ENCODE data around the gene CACNA1H.
"Not testable (repeated sequence)": the region's sequence is repeated elsewhere in the genome, so short reads cannot be mapped to it uniquely, and the experiment has no call there.

CACNA1H gene

DNA sequence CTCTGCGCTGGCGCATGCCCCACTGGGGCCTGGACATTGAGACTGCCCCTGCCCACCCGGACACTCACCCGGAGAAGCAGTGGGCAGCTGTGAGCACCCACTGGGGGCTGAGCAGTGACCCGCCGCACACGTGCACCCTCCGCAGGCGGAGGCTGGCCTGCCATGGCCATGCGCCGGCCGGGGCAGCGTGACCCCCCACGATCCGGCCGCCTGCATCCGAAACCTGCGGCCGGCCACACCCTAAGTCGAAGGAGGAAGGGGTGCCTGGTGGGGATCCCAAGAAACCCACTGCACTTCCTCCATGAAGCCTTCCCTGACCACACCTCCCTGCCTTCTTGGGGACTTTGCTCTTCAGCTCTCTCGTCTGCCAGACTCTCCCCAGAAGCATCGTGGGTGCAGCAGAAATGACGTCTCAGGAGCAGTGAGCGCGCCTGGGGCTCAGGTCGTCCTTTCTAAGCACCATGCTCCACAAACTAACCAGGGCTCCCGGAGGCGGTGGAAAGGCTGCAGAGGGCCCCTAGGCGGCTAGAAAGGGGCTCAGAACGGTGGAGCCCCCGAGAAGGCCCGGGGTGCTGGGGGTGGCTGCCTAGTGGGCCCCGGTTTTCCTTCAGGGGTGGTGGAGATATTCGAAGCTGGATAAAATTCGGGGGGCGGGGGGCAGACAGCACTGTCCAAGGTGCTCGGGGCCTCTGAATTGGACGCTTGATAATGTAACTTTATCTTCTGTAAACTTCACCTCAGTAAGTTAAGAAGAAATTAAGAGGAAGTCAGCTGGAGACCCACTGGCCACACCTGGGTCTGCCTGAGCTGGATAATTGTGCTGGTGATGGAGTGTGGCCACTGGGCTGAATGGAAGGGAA, 70.7 kb downstream of the CACNA1H start:
- no peaks in the 10 kb centered on the region for H3K27me3 ChIP-seq (replicated peaks; ENCODE audit: control insufficient read depth, insufficient read depth, low read length)
- TF ChIP-seq, protein P1, sequence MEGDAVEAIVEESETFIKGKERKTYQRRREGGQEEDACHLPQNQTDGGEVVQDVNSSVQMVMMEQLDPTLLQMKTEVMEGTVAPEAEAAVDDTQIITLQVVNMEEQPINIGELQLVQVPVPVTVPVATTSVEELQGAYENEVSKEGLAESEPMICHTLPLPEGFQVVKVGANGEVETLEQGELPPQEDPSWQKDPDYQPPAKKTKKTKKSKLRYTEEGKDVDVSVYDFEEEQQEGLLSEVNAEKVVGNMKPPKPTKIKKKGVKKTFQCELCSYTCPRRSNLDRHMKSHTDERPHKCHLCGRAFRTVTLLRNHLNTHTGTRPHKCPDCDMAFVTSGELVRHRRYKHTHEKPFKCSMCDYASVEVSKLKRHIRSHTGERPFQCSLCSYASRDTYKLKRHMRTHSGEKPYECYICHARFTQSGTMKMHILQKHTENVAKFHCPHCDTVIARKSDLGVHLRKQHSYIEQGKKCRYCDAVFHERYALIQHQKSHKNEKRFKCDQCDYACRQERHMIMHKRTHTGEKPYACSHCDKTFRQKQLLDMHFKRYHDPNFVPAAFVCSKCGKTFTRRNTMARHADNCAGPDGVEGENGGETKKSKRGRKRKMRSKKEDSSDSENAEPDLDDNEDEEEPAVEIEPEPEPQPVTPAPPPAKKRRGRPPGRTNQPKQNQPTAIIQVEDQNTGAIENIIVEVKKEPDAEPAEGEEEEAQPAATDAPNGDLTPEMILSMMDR (IDR thresholded peaks at IDR 0.05; ENCODE audit: insufficient read depth, low read length, poor library complexity, severe bottlenecking) = no peak
- DNase-seq (ENCODE audit: extremely low read depth, insufficient read length) = no peak

DNA sequence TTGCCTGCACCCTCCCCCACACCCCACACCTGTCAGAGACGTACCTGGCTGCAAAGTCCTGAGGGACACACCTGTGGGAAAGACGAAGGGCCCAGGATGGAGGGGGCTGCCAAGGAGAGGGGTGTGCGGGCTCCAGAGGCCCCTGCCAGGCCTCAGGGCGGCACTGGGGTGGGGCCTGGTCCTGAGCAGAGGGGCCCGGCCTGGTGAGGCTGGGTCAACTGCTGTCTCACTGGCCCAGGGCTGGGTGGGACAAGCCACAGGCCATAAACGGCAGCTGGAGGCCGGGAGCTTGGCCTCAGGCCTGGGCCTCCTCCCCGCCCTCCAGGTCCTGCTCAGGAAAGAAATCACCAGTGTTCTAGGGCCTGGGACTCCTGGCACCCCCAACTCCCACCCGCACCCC, 71.7 kb downstream of the CACNA1H start:
- H3K4me3 ChIP-seq (replicated peaks; ENCODE audit: low read depth, low read length) = no peak overlapping the region
- no peaks in the 10 kb centered on the region for H3K27me3 ChIP-seq (replicated peaks; ENCODE audit: control insufficient read depth, insufficient read depth, low read length)
- no peak for DNase-seq (ENCODE audit: extremely low read depth, insufficient read length)
- TF ChIP-seq, protein P1 (IDR thresholded peaks at IDR 0.05; ENCODE audit: insufficient read depth, low read length, poor library complexity, severe bottlenecking) = no peak
- no peaks in the 10 kb centered on the region for H3K36me3 ChIP-seq (ENCODE audit: control insufficient read depth, insufficient read depth, low read length)

More for the DNA sequence above, 70.7 kb downstream of the CACNA1H start:
- Histone ChIP-seq H3K36me3 (ENCODE audit: control insufficient read depth, insufficient read depth, low read length) (no peaks in the 10 kb centered on the region), H3K4me3 (replicated peaks; ENCODE audit: low read depth, low read length) (no peak overlapping the region)

DNA sequence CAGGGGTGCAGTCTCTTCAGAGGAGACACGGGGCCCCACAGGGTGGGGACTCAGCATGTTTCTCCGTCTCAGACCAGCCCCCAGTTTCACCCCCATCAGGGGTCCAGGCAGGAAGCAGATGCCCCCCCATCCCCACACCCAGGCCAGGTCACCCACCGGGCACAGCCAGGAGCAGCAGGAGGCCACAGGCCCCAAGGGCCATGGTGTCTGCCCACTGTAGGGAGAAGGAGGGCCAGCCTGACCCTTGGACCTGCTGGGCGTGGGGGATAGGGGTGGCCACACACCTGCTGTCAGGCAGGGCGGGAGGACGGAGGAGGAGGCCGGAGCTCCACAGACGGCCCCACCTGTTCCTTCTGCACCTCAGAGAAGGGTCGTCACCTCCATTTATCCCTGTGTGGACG, 72.1 kb downstream of the CACNA1H start, which contains the start of gene TPSG1:
TPSG1 (minus strand) TSS at position 218 of the 401 bp plus-strand sequence; CDS start at position 202, 16 bp downstream.
- no peaks in the 10 kb centered on the region for H3K36me3 ChIP-seq (ENCODE audit: control insufficient read depth, insufficient read depth, low read length)
- DNase-seq (ENCODE audit: extremely low read depth, insufficient read length) = no peak
- H3K4me3 ChIP-seq (replicated peaks; ENCODE audit: low read depth, low read length) = no peak within 1 kb of the TSS
- TF ChIP-seq, protein P1 (IDR thresholded peaks at IDR 0.05; ENCODE audit: insufficient read depth, low read length, poor library complexity, severe bottlenecking) = no peak
- no peaks in the 10 kb centered on the region for H3K27me3 ChIP-seq (replicated peaks; ENCODE audit: control insufficient read depth, insufficient read depth, low read length)

DNA sequence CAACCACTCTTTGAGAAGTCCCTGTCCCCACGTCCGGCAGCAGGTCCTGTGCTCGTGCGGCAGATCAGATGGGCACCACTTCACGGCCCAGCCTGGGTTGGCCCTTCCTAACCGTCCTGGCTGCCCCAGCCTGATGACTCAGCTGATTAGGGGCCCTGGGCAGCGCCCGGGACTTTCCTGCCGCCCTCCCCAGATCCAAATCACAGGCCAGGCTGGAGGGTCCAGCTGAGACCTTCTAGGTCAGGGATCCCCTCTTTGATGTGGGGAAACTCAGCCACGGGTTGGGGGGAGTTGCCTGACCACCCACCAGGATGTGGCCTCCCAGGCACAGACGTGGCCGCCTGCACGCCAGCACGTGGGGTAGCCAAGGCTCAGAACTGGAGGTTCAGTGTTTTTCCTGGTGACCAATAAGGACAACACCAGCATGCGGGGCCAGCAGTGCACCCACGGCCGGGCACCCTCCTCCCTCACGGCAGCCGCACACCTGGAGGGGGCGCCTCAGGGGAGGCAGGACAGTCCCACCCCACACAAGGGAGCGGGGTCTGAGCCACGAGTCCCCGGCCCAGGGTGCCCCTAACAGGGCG, 72.9 kb downstream of the CACNA1H start:
- not testable (repeated sequence) for DNase-seq (ENCODE audit: extremely low read depth, insufficient read length); H3K4me3 ChIP-seq (replicated peaks; ENCODE audit: low read depth, low read length); H3K27me3 ChIP-seq (replicated peaks; ENCODE audit: control insufficient read depth, insufficient read depth, low read length); H3K36me3 ChIP-seq (ENCODE audit: control insufficient read depth, insufficient read depth, low read length)

DNA sequence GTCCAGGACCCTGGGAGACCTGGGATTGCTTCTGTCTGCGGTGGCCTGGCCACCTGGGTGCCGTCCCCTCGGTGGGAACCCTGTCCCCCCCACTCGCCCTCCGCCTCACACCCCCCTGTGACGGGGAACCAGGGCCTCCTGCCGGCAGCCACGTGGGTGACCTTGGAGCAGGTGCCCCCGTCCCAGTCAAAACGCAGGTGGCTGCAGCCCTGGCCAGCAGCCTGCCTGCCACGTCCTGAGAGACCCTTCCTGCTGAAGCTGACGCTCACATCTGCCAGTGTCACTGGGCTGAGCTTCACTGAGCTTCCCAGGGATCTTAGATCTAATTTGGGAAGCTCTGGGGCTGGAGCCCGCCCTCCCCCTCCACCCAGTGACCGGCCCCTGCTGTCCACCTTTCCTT, 73.8 kb downstream of the CACNA1H start:
- not testable (repeated sequence) for H3K27me3 ChIP-seq (replicated peaks; ENCODE audit: control insufficient read depth, insufficient read depth, low read length); H3K4me3 ChIP-seq (replicated peaks; ENCODE audit: low read depth, low read length); H3K36me3 ChIP-seq (ENCODE audit: control insufficient read depth, insufficient read depth, low read length); DNase-seq (ENCODE audit: extremely low read depth, insufficient read length)

DNA sequence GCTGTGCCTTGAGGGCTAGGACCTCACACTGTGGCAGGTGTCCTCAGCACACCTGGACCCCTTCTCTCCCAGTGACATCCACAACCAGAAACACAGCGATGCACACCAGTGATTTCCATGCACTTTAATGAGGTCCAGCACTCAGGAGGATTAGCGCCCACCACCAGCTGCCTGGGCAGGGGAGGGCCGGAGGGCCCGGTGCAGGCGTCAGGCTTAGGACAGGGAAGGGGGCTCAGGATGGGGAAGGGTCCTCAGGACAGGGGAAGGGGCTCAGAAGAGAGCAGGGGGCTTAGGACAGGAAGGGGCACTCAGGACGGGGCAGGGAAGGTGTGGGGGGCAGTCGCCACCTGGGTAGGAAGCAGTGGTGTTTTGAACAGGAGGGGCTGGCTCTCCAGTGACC, 75.3 kb downstream of the CACNA1H start:
- H3K27me3 ChIP-seq (replicated peaks; ENCODE audit: control insufficient read depth, insufficient read depth, low read length); H3K36me3 ChIP-seq (ENCODE audit: control insufficient read depth, insufficient read depth, low read length); H3K4me3 ChIP-seq (replicated peaks; ENCODE audit: low read depth, low read length): not testable (repeated sequence)

DNA sequence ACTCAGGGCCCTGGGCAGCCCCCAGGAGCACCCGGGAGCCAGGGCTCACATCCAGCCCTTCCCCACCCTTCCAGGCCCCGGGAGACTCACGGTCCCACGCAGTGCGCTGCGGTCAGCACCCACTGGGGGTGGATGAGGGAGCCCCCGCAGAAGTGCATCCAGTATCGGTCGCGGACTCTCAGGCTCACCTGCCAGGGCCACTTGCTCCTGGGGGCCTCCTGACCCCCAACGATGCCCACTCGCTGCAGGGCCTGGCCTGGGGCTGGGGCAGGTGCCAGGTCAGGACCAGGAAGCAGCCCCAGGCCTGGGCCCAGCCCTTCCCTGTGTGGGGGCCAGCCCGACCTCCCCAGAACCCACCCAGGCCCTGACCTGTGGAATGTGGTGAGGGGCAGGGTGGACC, 76.6 kb downstream of the CACNA1H start:
- H3K27me3 ChIP-seq (replicated peaks; ENCODE audit: control insufficient read depth, insufficient read depth, low read length); DNase-seq (ENCODE audit: extremely low read depth, insufficient read length); H3K36me3 ChIP-seq (ENCODE audit: control insufficient read depth, insufficient read depth, low read length); H3K4me3 ChIP-seq (replicated peaks; ENCODE audit: low read depth, low read length): not testable (repeated sequence)

More for the DNA sequence above, 75.3 kb downstream of the CACNA1H start:
- DNase-seq (ENCODE audit: extremely low read depth, insufficient read length) = not testable (repeated sequence)

DNA sequence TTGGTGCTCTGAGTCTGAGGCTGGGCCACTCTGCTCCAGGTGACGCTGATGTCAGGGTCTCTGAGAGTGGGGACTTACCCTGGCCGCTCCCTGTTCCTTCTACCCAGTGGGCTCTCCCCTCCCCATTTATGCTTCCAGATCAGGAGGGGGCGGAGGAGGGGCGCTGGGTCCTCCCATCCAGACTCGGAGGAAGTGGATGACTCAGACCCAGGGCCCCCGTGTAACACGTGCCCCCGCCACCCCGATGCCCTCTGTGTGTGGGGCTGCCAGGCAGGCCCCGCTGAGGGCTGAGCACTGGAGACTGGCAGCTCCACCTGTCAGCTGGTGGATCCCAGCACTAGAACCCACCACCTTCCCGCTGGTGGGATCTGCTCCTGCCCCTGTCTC, 77.2 kb downstream of the CACNA1H start, which contains the start of gene TPSB2:
TPSB2 (minus strand) TSS at position 101 of the 387 bp plus-strand sequence. CDS start 233 bp downstream, outside the sequence.
- not testable (repeated sequence) for DNase-seq (ENCODE audit: extremely low read depth, insufficient read length); H3K27me3 ChIP-seq (replicated peaks; ENCODE audit: control insufficient read depth, insufficient read depth, low read length); H3K36me3 ChIP-seq (ENCODE audit: control insufficient read depth, insufficient read depth, low read length); H3K4me3 ChIP-seq (replicated peaks; ENCODE audit: low read depth, low read length)

DNA sequence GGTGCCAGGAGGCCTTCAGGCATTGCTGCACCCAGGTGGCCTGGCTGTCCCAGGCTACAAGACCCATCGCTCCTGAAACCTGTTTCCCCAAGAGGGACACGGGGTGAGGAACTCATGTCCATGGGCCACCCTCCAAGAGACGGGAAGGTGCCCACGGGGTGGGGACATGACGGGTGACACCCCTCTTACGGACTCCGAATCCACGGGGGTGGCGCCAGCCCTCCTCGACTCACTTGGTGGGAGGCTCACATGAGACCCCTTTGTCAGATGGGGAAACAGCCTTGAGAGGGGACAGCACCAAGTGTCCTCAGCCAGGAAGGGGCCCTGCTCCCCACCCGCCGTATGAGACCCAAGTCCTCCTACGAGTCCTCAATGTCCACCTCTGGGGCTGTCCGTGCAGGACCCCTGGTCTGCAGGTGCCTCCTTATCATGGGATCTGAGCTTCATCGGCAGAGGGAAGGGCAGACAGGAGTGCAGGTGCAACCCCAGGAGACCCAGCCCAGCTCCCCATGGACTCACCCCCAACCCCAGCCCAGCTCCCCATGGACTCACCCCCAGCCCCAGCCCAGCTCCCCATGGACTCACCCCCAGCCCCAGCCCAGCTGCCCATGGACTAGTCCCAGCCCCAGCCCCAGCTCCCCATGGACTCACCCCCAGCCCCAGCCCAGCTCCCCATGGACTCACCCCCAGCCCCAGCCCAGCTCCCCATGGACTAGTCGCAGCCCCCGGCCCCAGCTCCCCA, 77.7 kb downstream of the CACNA1H start:
- not testable (repeated sequence) for DNase-seq (ENCODE audit: extremely low read depth, insufficient read length)

DNA sequence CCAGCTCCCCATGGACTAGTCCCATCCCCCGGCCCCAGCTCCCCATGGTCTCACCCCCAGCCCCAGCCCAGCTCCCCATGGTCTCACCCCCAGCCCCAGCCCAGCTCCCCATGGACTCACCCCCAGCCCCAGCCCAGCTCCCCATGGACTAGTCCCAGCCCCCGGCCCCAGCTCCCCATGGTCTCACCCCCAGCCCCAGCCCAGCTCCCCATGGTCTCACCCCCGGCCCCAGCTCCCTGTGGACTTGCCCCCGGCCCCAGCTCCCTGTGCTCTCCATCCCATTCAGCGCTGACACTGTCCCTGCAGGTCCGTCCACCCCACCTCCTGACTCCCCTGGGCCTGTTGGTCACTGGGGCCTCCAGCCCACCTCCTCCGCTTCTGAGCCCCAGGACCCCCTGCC, 78.4 kb downstream of the CACNA1H start:
- H3K4me3 ChIP-seq (replicated peaks; ENCODE audit: low read depth, low read length); H3K27me3 ChIP-seq (replicated peaks; ENCODE audit: control insufficient read depth, insufficient read depth, low read length); DNase-seq (ENCODE audit: extremely low read depth, insufficient read length); H3K36me3 ChIP-seq (ENCODE audit: control insufficient read depth, insufficient read depth, low read length): not testable (repeated sequence)

More for the DNA sequence above, 77.7 kb downstream of the CACNA1H start:
- H3K27me3 ChIP-seq (replicated peaks; ENCODE audit: control insufficient read depth, insufficient read depth, low read length); H3K36me3 ChIP-seq (ENCODE audit: control insufficient read depth, insufficient read depth, low read length); H3K4me3 ChIP-seq (replicated peaks; ENCODE audit: low read depth, low read length): not testable (repeated sequence)

Data from GM06990 (cell line).